ENCODE data around the gene KCNN2.

Gene KCNN2

DNA sequence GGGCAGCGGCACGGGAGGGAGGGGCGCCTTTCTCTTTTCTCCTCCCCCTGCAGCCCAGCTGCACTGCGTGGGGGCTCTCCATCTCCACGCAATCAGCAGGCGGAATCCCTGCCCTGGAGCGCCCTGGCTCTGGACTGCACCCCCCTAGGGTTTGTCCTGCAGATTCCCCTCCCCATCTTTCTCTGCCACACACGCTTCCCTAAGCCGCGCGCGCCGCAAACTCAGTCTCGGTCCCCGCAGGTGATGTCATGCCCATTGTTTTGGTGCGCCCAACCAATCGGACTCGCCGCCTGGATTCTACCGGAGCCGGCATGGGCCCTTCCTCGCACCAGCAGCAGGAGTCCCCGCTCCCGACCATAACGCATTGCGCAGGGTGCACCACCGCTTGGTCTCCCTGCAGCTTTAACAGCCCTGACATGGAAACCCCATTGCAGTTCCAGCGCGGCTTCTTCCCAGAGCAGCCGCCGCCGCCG, at the start of gene KCNN2:
Gene KCNN2, plus strand, starts transcription at position 347 of the 473 bp plus-strand sequence. Its CDS starts 70 bp downstream, at position 417.
- DNase-seq, result no peak

DNA sequence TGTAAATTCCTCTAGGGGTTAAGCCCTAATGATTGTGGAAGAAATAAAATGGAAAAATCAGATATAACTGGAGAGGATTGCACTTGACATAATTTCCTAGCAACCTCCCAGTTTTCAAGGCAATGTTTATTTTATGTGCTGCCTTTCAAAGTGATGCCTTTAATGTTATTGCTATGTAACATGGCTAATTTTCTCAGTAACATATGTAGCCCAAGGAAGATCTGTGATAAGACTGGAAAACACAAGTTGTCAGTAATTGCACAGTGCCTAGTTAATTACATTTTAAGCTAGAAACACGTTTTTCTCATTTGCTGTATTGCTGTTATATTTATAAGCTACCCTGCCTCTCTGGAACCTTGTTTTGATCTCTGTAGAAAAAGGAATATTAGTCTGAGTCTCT, 49.2 kb upstream of the KCNN2 start:
- no peak for DNase-seq

DNA sequence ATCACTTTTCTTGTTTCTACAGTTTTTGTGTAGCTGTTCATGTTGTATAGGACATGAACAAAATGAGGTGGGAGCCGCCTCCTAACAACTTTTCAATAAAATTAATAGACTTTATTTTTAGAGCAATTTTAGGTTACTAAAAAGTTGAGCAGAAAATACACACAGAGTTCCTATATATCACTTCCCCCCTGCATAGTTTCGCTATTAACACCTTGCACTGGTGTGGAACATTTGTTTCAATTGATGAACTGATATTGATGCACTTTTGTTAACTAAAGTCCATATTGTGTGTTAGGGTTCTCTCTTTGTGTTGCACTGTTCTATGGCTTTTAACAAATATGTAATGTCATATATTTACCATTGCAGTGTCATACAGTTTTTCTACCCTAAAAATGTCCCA, 47.8 kb upstream of the KCNN2 start:
- DNase-seq, result no peak

DNA sequence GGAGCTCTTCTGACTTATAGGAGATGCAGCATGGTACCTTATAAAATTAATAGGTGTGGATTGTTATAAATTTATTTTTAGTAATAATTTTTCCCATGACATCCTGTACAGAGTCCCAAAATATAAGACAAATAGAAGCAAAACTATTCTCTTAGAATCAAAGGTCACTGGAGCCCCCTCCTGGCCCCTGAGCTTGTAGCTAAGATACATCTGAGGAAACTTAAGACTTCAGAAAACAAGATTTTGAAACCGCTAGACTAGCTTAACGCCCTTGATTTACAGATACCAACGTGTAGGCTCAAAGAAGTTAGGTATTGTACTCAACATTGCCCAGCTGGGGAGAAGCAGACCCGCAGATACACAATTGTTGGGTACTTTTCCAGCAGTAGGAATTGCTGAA, 45.7 kb upstream of the KCNN2 start:
- no peak for DNase-seq

DNA sequence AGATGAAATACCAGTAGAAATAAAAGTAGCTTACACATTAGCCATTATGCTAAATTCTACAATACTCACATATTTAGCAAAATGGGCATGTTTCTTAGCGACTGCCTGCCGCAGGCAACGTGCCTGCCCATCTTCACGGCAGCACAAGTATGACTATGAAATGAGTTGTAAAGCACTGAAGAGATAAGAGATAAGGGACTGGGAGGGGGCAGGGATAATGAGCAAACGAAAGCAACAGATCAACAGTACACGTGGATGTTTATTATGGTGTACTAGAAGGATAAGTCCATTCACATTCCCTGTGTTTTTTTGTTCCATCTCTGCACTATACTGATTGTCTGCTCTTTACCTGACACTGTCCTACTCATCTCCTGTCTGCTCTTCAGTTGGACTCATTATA, 44.1 kb upstream of the KCNN2 start:
- no peak for DNase-seq

DNA sequence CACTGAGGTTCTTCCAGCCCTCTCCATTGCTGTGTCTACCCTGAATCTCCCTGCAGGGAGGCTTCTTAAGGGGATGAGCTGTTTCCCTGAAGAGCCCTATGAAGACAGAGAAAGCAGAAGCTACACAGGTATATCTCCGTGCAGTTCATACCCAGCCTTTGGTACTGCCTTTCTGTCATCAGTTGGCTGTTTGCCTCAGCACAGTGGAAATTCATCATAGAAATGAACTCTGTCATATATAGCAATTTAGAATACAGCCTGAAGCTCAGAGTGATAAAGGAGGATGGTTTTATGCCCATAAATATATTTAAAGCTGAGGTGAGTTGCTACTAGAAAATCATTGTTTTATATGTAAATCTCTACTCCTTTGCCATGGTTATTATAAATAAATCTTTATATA, 42.6 kb upstream of the KCNN2 start:
- no peak for DNase-seq

DNA sequence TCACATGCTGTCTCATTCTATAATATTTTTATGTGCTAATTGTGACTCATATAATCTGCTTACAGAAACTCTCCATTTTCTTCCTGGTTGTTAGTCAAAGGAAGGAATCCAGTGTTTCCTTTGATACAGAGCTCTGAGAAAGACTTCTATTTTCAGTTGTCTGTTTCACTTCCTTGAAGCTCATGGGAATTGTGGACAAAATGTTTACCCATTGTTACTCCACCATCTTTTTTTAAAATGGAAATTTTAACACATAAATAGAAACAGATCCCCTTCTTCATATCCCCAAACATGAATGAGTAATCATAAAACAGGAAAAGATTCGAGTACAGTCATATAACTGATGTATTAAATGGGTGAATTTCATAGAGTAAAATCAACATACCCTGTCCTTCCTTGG, 42.0 kb upstream of the KCNN2 start:
- DNase-seq, result no peak

DNA sequence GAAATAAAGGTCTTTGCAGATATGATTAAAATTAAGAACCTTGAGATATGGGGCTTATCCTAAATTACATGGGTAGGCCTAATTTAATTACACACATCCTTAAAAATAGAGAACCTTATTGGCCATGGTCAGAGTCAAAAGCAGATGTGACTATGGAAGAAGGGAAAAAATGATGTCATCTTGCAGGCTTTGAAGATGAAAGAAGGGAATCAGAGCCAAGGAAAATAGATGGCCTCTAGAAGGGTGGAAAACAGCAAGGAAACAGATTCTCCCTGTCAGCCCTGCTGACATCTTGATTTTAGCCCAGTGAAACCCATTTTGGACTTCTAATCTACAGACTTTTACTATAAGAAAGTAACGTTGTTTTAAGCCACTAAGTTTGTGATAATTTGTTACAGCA, 37.6 kb upstream of the KCNN2 start:
- DNase-seq, result no peak

DNA sequence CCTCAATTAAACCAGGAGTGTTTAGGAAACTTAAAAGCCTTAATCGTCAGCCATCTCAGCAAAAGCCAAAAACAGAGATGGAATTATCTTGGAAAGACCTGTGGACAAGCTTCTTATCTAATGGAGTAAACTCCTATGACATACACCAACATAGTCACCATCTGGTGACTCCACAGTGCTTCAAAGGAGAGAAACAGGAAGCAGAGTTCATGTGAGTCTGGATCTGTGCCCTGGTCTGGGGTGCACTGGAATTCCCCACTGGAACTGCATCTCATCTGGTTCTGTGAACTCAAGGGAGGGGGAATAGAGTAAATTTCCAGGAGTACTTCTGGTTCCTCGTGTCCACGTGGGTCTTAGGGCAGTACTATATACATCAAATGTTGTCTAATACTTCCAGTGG, 36.3 kb upstream of the KCNN2 start:
- DNase-seq, result no peak

DNA sequence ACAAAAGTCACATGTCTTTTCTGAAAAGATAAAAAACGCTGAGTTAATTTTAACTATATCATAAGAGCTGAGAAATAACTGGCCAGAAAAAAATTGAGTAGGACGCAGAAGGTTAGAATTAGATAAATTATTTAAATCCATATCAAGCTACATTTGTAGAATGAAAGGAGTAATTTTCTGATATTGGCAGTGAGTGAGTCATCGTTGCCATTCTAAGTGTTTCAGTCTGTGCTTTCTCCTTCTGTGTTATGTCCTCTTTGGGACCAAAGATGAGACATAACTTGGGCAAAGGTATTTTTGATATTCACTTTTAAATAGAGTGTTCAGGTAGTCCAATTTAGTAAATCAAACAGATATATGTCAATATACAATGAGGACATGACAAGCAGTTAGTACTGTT, 34.4 kb upstream of the KCNN2 start:
- DNase-seq, result no peak

DNA sequence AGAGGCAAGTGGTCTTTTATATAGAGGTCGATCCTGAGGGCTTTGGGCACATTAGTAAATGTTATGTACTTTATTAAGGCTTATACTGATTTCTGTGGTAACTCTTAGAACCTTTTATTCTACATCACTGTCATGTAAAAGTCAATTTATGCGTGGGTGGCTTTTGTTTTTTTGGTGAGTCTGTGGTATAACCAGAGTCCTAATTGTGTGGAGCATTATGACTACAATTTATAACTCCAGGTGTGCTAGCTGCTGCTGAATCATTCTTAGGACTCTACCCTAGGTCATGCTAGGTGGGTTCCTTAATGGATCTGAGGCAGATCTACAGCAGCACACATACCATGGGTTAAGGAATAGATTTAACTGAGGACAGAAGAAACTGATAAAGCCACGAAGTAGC, 33.9 kb upstream of the KCNN2 start:
- DNase-seq, result no peak

DNA sequence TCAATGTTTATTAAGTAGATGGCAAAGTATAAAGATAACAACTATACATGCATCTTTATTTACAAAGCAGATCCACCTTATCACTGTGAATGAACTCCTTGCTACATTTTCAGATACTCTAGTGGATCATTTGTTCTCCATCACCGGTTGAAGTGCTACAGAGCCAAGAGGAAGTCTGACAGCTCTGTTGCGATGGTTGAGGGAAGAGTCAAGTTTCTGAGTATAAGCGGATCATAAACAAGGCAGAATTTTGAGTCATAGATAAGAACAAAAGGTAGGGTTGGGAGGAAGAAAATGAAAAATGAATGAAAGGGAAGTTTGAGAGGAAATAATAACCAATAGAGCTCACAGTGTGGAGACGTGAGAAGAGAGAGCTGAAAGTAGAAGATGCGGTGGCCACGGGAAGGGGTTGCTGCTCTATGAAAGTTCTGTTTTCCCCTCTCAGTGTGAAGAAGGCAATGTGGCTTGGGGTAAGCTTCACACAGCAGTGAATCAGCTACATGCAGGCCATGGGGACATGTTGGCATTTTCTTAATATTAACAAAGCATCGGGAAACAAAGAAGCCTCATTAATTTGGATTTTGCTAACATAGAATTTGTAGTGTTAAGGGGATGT, 30.8 kb upstream of the KCNN2 start:
- no peak for DNase-seq

DNA sequence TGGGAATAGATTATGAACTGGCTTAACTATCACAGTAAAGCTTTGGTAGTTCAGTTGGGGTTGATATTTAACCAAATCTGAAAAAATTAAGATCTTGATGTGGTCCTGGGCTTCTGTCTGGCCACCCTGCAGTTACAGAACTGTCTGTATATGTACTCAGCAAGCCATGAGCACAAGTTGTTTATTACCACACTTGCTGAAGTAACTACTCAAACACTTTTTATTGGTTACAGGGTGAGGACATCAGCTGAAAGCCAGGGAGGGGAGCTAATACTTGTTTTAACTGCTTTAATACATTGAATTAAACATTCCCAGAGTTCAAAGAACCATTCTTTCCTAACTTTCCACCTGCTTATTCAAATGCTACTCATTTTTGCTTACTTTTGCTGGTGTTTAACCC, 29.4 kb upstream of the KCNN2 start:
- DNase-seq, result no peak

DNA sequence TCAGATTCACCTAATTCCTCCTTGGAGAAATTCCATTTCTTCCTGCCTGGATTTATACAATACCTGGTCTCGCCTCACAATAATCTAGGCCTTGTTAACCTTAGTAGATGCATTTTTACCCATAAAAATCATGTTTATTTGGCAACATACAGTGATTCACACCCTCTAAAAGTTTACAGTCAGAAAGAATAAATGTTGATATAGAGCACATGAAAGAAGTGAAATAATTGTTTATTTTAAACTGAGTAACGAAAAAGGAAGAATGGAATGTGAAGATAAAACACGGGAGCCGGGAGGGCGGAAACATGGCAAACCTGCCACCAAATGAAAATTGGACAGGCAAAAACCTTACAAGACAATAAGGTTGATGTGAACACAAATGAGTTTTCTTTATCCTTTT, 28.9 kb upstream of the KCNN2 start:
- DNase-seq, result no peak

DNA sequence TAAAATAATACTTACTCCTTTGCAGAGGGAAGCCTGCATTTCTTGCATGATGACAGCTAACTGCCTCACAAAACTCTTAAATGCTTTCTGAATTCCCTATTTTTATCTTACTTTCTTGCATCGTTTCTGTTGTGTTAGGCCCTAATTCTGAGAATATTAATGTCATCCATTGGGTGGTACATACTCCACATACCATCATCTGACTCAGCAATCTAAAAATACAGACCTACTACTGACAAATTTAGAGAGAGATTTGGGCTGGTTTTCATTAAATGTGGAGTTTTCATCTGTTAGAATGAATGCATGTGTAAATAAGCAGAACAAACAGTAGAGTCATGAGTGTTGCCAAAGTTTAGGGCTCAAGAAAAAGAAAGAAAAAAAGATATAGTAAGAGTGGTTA, 26.5 kb upstream of the KCNN2 start:
- no peak for DNase-seq

DNA sequence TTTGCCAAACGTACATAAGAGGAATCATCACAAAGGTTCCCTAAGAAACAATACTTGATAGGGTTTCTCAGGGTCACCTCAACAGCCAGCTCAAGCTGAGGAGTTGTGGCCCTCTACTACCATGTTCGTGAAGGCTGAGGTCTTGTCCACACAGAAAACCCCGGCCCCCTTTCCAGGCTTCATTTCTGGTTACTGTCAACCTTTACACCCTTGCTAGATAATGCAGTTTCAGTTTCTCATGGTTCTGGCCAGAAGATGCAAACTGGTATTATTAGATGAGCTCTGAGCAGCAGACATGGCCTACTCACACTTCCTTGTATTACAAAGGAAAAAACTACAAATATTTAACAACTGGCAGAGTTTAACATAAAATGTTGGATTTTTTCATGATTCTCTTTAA, 22.8 kb upstream of the KCNN2 start:
- DNase-seq, result no peak

DNA sequence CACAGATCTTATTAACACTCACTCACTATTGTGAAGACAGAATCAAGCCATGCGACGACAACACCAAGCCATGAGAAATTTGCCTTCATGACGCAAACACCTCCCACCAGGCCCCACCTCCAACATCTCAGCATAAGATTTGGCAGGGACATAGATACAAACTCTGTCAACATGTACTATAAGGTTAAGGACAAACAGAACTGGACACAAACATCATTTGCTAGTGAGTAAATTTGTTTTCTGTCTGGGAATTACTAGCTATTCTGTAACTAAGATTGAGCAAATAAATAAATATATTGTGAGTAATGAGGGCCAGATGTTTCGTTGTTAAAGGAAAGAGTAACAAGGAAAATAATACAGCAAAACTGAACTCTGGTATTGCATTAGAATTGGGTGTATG, 15.7 kb upstream of the KCNN2 start:
- DNase-seq, result no peak

DNA sequence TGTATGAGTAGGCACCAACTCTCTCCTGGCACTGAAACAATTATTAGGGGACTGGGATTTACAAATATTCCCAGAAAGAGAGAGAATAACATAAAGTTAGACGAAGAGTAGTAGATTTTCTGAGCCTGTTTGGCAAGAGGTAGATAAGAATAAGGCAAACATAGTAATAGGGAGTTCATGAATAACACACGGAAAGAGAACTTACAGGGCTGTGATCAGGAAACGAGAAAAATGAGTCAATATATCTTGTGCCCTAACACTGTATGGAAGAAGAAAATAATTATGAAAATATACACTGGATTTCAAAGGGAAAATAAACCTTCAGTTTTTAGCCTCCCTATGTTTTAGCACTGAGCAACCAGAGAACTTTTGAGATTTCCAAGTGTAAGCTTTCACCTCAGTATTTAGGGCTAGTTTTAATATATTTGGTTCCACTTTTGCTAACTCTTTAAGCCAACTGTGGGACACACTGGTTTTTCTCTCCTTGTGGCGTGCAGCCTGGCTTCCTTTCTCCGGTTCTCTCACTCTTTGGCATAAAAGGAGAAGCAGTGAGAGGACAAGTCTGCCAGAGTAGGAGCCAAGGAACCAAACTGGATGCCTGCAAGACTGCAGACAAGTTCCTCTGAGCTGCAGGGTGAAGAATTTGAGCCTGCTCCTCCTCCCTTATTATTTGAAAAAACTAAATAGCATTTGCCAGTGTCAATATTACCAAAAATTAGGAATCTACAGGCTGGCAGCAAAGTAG, 6.6 kb upstream of the KCNN2 start:
- no peak for DNase-seq

DNA sequence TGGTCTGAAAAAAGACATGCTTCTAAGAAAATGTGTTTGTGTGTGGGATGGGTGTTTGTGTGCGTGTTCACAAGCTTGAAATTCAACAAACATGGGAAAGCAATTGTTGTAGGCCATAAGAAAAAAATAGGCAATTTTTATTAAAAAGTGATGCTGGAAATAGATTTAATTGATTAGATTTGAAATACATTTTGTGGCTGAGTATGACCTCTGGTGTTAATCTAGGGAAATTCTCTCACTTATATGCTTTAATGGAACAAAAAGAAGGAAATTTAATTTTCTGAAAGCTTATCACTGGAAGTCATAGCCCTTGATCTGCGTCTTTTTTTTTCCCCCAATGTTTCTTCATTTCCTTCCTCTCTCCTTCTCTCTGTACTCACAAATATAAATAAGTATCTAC, 3.5 kb upstream of the KCNN2 start:
- DNase-seq, result no peak

DNA sequence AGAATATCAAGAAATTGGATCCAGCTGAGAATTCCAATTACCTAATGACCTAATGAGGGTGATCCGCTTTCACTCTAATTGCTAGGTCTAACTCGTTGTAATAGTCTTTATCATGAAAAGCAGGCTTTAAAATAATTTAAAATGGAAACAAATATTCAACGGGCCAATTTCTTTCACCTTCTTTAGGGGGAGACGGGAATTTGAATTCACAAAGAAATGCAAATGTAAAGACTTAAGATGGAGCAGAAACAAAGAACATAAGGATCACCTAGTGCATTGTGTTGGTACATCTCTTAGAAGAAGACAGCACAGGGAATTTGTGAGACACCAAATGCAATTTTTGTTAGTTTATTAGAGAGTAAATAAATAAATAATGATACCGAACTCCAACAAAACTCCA, 1.5 kb upstream of the KCNN2 start:
- no peak for DNase-seq

DNA sequence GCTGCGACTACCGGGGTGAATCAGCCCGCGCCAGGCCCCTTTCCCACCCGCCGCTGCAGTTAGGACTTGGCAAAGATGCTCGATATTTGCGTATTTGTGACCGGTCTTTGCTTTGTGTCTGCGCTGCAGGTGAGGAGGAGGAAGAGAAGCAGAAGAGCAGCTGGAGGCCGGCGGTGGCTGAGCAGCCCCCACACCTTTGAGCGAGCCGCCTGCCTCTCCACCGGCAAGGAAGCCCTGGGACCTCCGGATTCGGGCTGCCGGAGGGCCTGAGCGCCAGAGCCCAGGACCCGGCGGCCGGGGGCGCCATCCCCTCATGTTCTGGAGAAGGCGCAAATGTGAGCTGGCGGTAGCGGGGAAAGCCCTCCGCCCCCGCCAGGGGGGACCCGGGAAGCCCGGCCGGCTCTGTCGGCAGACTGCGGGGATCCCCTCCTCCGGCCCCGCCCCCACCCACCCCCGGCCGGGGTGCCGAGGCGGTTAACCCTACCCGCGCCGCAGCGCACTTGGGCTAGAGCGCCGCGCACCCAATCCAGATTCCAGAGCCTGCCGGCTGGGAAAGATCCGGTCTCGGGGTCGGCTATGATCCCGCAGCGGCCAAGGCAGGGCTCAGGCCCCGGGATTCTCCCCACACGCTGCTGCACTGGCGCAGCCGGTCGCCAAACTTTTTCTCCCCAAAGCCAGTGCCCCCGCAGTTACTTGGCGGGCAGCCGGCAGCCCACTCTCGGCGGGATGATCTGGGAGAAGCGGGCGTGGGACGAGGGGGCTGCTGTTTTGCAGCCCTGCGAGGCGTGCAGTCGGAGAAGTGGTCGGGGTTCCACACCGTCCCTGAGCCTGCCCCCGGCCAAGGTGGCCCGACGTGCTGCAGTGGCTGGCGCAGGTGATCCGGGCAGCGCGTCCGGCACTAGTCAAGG, 800 bp upstream of the KCNN2 start:
- no peak for DNase-seq

DNA sequence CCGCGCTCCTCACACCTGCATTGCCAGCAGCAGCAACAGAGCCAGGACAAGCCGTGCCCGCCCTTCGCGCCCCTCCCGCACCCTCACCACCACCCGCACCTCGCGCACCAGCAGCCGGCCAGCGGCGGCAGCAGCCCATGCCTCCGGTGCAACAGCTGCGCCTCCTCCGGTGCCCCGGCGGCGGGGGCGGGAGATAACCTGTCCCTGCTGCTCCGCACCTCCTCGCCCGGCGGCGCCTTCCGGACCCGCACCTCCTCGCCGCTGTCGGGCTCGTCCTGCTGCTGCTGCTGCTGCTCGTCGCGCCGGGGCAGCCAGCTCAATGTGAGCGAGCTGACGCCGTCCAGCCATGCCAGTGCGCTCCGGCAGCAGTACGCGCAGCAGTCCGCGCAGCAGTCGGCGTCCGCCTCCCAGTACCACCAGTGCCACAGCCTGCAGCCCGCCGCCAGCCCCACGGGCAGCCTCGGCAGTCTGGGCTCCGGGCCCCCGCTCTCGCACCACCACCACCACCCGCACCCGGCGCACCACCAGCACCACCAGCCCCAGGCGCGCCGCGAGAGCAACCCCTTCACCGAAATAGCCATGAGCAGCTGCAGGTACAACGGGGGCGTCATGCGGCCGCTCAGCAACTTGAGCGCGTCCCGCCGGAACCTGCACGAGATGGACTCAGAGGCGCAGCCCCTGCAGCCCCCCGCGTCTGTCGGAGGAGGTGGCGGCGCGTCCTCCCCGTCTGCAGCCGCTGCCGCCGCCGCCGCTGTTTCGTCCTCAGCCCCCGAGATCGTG, 517 bp downstream of the KCNN2 start:
- DNase-seq, result no peak
